ENCODE data around the gene VTA1.
"Not testable (repeated sequence)": the region's sequence is repeated elsewhere in the genome, so short reads cannot be mapped to it uniquely, and the experiment has no call there.

VTA1 gene

GRCh38 chr6:142146828-142147662, at the start of gene VTA1, which contains the start of gene NMBR:
Gene VTA1, plus strand, starts transcription at chr6:142147263. Its CDS starts 25 bp downstream, at chr6:142147288.
Gene NMBR, minus strand, starts transcription at chr6:142147122. Its CDS starts 58,464 bp downstream, at chr6:142088658.
- DNase-seq (ENCODE audit: low read depth in 2 of 2) = peak; percentile 89 to 95

GRCh38 chr6:142104820-142105219, 42.2 kb upstream of the VTA1 start:
- DNase-seq (ENCODE audit: low read depth in 2 of 2) = not testable (repeated sequence)

GRCh38 chr6:142110820-142111219, 36.2 kb upstream of the VTA1 start:
- not testable (repeated sequence) for DNase-seq (ENCODE audit: low read depth in 2 of 2)

- peak; percentile 16 to 32 for DNase-seq (ENCODE audit: low read depth in 2 of 2)
These were observed 34.5 kb upstream of the VTA1 start for GRCh38 chr6:142112451-142113061.

GRCh38 chr6:142117366-142117765, 29.7 kb upstream of the VTA1 start:
- no peak for DNase-seq (ENCODE audit: low read depth in 2 of 2)

- no peak for DNase-seq (ENCODE audit: low read depth in 2 of 2)
These were observed 28.7 kb upstream of the VTA1 start for GRCh38 chr6:142118328-142118727.

- no peak for DNase-seq (ENCODE audit: low read depth in 2 of 2)
These were observed 28.1 kb upstream of the VTA1 start for GRCh38 chr6:142118925-142119324.

- no peak for DNase-seq (ENCODE audit: low read depth in 2 of 2)
These were observed 25.7 kb upstream of the VTA1 start for GRCh38 chr6:142121342-142121741.

GRCh38 chr6:142130814-142131213, 16.2 kb upstream of the VTA1 start:
- DNase-seq (ENCODE audit: low read depth in 2 of 2) = no peak

- DNase-seq (ENCODE audit: low read depth in 2 of 2) = no peak
These were observed 14.4 kb upstream of the VTA1 start, which contains the start of gene GJE1 for GRCh38 chr6:142132625-142133024. Gene GJE1, plus strand, starts transcription at chr6:142132925. Its CDS starts 234 bp downstream, at chr6:142133159.

- DNase-seq (ENCODE audit: low read depth in 2 of 2) = no peak
These were observed 8.2 kb upstream of the VTA1 start for GRCh38 chr6:142138876-142139275.

GRCh38 chr6:142141531-142141930, 5.5 kb upstream of the VTA1 start:
- DNase-seq (ENCODE audit: low read depth in 2 of 2) = not testable (repeated sequence)

GRCh38 chr6:142152746-142153145, 5.7 kb downstream of the VTA1 start:
- no peak for DNase-seq (ENCODE audit: low read depth in 2 of 2)

- DNase-seq (ENCODE audit: low read depth in 2 of 2) = no peak
These were observed 6.1 kb downstream of the VTA1 start for GRCh38 chr6:142153196-142153595.

GRCh38 chr6:142154336-142154735, 7.3 kb downstream of the VTA1 start:
- DNase-seq (ENCODE audit: low read depth in 2 of 2) = no peak

GRCh38 chr6:142155091-142155490, 8.0 kb downstream of the VTA1 start:
- DNase-seq (ENCODE audit: low read depth in 2 of 2) = no peak

- DNase-seq (ENCODE audit: low read depth in 2 of 2) = no peak
These were observed 9.1 kb downstream of the VTA1 start for GRCh38 chr6:142155895-142156757.

GRCh38 chr6:142156758-142157068, 9.7 kb downstream of the VTA1 start:
- not testable (repeated sequence) for DNase-seq (ENCODE audit: low read depth in 2 of 2)

- no peak for DNase-seq (ENCODE audit: low read depth in 2 of 2)
These were observed 15.7 kb downstream of the VTA1 start for GRCh38 chr6:142162780-142163179.

- DNase-seq (ENCODE audit: low read depth in 2 of 2) = no peak
These were observed 18.2 kb downstream of the VTA1 start for GRCh38 chr6:142165227-142165626.

- DNase-seq (ENCODE audit: low read depth in 2 of 2) = no peak
These were observed 20.0 kb downstream of the VTA1 start for GRCh38 chr6:142167071-142167470.

GRCh38 chr6:142167486-142167885, 20.4 kb downstream of the VTA1 start:
- DNase-seq (ENCODE audit: low read depth in 2 of 2) = no peak
